Midbrain (tissue), 1 donor: ENCODE data around the gene KIF26B.

Source experiments
- DNase-seq: peaks from one replicate; lab custom pipeline; 2025; lab: John Stamatoyannopoulos, UW

KIF26B gene

DNA sequence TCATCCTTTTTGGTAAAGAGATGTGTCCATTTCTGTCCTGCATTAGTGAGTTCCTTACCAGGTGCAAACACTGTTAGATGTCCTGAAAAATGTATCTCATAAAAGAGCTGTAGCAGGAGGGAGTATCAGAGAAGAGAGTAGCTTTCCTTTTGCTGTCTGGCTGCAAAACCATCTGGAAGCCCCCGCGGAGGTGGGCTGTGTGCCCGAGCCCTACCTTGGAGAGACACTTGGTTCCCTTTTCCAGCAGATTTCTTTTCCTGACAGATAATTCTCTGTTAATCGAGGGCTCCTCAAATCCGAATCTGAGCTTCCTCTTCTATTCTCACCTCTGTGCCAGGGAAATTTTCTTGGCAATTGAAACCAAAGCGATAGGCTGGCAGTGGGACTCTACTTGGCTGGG lies 53.0 kb downstream of the KIF26B start:
- no peak for DNase-seq

DNA sequence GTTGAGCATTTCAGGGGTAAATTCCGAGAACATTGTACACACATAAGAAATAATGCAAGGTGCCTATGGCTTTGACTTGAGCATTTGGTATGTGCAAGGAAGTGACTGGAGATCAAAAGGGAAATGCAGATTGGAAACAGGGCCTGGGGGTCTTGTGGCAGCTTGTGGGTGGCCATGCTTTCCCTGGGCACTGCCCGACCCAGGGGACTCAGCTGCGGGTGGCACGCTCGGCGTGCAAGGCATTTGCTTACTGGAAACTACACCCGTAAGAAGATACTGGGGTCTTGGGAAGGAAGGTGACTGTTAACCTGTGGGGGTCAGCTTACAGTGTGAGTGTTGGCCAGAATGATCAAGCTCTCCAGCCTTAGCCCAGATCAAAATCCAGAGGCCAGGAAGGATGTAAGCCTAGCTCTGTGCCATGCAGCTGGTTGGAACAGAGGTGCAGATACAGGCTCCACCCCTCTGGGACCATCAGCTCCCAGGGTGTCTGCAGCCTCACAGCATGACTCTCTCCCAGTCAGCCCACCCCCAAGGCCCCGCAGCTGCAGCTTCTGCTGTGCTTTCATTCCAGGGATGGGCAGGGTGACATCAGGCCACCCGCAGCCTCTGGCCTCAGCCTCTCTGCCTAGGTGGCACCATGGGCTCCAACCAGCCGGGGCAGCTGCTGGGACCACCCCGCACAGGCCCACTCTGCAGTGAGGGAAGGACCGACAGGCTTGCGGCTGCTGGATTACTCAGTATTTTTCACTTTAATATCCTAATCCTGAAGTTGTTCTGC lies 55.1 kb downstream of the KIF26B start:
- no peak for DNase-seq

DNA sequence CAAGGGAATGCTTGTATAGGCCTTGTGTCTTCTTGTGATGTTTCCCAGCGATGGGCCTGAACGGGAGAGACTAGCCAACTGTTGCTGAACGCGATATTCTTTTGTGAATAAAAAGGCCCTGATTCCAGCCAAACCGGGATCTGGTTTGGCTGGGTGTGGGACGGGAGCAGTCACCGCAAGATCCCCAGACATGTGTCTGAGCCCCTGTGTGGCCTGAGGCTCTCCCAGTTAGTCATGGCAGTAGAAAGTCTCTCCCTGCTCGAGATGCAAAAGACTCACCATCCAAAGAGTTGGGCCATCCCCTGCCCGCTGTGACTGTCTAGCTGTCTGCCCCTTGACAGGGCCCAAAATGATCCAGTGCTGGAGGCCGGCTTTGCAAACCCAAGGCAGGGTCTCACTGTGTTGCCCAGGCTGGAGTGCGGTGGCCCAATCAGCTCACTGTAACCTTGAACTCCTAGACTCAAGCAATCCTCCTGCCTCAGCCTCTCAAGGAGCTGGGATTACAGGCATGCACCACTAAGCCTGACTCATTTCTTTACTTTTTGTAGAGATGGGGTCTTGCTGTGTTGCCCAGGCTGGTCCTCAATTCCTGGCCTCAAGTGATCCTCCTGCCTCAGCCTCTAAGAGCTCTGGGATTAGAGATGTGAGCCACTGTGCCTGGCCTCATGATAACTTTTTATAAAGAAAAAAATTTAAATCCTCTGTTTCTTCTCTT lies 56.4 kb downstream of the KIF26B start:
- no peak for DNase-seq

DNA sequence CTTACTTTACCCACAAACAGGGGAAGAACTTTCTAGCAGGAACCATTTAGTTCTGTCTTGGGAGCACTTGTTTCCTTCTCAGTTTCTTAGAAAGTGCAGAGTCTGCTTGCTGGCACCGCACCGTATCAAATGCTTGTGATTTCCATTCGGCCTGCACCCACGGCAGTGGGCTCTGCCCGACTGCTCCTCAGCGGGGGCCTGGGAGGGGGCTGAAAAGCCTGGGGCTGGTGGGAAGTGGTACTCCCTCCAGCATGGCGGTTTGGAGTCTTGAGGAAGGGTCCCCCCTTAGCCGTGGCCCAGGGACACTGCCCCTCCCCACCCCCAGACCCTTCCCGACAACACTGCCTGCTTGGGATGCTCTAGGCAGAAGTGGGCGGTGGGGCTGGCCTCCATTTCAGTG lies 57.0 kb downstream of the KIF26B start:
- DNase-seq = no peak

DNA sequence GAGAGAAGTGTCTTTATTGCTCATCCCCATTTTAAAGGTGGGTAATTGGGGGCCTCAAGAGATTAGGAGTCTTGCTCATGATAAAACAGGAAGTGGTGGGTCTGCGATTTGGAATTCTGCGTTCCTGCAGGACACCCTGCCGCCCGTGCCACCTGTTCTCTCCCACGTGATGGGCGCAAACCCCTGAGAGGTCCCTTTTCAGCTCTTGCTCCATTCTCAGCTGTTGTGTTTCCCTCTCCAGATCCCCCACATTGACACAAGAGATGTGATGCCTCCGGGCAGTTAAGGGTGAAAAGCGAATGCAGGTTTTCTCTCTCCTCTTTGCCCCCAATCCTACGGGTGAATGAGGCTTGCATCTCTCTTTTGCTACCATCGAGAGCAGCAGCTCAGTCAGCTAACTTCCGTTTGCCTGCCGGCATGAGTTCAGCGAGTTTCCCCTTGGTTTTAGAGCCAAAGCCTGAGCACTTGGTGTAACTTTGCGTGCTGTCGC lies 57.5 kb downstream of the KIF26B start:
- DNase-seq = no peak

DNA sequence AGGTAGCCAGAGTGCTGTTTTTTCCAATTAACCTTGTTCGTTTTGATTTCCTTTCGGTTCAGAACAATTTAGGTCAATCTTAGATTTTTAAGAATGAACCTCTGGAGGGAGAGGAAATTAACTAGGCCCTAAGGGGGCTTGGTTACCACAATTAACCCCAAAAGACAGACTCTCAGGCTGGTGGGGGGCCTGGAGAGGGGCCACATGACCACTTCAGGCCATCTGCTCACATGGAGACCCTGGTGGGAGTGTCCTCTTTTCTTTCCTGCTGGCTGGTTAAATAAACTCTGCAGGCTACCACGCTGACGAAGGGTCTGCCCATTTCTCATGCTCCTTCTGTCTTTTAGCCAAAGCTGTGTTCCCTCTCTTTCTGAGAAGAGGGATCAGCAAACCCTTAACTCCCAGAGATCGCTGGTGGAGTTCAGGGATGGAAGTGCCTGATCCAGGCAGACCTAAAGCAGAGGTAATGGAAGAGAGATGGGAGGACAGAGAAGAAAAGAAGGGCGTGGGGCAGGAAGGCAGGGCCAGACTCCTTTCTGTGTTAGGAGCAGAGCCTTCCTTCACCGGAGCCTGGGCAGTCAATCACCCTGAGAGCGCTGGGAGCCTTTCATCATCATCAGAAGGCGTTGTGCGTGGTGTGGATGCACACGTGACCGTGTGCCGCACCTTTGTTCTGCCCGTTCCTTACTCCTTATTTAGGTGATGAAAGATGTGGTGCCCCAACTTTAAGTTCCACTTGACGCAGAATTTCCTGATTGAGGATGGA lies 58.5 kb downstream of the KIF26B start:
- no peak for DNase-seq

DNA sequence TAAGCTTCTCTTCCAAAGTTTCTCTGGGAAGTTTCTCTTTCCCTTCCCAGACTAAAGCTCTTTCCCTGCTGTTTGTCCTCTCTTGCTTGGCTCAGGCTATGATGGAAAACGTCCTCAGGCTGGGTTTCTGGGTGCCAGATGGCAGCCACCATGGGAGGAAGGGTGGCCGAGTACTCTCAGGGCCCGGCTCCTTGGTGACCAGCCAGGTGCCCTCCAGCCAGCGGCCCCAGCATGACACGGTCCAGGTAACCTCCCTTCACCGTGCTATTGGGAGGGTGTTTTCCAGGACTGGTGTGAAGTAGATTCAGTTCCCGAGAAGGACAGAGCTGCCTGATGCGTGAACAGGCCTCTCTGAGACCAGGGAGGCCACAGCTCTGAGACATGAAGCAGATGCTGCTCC lies 60.3 kb downstream of the KIF26B start:
- DNase-seq = no peak

DNA sequence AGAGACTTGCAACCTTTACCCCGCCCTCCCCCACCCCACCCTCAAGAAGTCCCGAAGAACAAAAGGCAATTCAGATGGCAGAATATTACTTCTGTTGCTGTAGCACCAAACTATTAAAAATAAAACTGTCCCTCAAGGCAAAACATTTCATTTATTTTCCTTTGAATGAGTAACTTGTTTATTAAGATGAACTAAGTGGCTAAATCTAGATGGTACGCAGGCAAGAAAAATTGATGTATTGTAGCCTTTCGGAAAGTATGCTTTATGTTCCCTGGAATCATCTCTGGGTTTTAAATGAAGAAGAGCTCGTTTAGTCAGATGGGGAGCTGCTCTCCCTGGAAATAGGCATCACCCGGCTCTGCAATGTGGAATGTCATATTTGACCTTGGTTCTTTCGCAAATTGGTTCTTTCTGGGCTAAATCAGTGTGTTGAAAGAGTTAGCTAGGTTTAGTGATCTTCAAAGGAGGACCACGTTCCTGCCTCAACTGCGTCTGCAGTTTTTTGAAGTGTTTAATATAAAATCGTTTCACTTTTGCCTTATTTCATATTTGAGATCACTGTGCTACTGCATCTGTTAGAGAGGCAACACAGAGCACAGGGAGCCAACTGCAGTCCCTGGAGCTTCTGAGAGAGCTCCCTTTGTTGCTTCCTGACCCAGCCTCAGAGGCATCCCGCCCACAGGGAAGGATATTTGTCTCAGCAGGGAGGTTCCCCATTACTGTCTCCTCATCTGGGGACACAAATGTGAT lies 61.8 kb downstream of the KIF26B start:
- no peak for DNase-seq

DNA sequence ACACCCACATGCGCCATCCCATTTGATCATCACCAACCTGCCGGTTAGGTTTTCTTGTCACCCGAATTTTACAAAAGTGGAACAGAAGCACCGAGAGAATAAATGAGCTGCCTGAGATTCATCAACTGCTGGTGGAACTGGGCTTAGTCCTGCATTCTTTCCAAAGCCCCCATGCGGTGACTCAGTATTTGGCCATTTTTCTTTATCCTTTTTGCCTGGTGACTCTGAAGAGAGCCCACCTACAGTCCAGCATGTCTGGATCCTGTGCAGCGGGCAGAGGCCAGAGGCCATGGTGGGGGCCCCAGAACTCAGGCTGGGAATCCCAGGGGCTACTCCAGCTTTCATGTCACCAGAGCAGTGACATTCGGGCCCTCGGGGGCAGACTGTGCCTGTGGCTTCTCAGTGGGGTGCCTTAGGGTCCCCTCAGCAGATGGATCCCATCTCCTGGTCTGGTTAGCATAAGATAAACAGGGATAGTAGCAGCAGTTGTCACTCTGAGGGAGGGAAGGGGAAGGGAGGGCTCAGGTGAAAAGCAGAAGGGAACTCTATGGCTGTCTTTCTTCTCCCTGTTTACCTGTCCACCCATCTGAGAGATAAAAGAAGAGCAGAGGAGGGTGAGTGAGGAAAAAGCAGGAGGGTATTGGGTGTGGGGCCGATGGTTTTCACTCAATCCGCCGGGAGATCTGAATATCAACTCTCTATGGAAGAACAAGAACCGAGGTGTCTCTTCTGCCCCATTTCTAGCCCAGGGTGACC lies 63.2 kb downstream of the KIF26B start:
- no peak for DNase-seq

DNA sequence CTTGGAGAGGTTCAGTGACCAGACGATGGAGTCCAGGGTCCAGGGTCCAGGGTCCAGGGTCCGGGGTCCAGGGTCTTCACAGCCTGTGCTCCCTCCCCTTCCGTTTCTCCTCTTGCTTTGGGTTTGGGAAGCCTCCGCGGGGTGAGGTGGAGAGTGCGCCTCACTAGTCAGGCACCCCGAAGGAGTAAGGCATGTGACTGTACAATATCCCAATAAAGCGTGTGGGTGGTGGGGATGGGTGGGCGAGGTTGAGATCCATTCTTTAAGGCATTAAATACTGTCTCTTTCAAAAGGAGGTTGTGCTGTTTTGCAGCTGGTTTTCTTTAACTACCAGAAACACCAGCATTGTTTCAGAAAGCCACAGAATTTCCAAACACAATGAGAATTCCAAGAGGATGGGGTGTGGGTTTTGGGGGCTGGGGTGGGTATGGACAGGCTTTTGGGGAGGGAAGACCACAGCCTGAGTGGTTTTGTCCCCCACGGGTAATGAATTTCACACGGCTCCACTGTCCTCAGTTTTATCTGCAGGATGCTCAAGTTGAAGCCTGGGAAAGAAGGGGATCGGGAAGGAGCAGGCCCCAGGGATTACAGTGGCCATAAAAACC lies 65.7 kb downstream of the KIF26B start:
- no peak for DNase-seq

DNA sequence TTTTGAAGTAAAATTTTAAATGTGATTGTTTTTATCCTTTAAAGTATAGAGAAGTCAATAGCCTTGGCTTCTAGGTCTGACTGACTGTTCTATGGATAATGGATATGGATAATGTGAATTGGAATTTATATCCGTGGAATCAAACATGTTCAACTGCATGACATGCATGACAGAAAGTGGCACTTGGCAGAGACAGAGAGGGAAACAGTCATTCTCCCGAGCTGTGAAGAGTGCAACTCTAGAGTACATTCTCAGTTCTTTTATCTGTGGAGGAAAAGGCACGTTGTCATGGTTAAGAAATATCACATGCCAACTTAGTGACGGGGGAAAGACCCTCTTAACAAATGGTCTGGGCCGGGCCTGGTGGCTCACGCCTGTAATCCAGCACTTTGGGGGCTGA lies 67.0 kb downstream of the KIF26B start:
- no peak for DNase-seq

DNA sequence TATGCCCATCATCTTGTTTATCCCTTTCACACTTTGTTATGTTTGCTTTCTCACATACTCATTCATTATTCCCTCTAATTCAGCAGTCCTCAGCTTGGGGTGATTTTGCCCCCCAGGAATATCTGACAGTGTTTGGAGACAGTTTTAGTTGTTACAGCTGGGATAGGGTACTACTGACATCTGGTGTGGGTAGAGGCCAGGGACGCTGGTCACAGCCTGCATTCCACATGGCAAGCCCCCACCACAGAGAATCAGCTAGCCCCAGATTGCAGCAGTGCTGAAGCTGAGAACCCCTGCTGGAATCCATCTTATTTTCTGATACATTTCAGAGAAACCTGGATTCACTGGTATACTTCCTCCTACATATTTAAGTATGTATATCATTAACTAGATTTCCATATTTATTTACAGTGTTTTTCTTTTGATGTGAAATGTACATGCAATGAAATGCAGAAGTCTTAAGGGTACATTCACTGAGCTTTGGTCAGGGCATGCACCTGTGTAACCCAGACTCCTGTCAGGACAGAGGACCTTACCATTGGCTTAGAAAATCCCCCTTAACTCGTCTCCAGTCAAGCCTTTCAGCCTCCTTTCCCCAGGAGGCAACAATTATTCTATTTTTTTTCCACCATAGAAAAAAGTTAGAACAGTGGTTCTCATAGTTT lies 68.3 kb downstream of the KIF26B start:
- DNase-seq = no peak

DNA sequence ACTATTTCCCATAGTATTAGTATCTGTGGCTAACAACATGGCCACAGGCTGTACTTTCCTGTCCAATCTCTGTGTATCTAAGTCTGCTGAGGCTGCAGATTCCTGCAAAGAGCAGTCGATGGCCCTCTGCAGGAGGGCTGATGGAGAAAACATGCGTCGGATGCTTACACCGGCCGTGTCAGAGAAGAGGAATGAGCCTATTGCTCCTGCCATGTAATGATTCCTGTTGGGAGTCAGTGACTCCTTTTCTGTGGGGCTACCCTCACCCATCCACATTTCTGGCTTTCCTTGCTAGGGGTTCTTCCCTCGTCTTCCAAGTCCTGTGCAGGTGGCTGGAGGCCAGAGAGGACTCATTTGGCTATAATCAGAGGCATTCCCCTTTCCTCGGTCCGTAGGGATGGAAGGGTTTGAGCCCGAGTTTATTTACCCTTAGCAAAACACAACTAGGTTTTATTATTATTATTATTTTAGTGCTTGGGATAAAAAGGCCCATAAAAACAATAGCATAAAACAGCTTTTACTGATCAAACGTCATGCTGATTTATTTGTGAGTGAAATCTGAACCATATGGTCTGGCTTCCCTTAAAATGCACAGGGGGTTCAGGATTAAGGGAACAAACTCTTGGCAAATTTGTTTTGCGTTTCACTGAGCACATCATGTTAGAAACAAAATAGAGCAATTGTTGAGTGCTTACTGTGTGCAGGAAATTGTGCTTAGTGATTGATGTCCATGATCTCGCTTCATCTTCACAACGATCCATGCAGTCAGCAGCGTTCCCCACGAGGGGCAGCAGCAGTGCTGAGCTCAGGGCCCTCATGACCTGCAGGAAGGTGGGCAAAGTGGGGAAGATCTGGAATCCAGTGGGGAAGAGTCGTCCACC lies 70.8 kb downstream of the KIF26B start:
- DNase-seq = no peak

DNA sequence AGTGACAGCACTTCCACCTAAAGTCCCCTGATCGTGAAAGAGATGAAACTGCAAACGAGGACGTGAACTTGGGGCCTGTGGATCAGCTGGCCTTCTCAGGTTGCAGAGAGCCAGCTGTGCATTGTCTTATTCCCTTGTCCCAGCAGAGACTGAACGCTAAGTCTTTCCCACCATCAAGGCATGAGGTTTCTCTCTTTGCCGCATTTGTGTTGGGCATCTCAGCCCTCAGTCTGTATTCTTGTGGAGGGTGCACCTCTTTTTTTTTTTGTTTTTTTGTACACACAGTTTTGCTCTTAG lies 71.4 kb downstream of the KIF26B start:
- DNase-seq = no peak

DNA sequence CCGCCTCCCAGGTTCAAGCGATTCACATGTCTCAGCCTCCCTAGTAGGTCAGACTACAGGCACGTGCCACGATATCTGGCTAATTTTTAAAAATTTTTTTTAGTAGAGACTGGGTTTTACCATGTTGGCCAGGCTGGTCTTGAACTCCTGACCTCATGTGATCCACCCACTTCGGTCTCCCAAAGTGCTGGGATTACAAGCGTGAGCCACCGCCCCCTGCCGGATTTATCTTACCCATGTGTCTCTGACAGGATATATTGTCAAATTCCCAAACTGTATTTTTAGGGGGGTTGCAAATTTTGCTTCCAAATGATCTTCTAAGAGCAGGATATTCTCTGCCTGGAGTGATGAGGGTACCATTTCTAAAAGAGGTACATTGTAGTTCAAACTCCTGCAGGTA lies 74.3 kb downstream of the KIF26B start:
- no peak for DNase-seq

DNA sequence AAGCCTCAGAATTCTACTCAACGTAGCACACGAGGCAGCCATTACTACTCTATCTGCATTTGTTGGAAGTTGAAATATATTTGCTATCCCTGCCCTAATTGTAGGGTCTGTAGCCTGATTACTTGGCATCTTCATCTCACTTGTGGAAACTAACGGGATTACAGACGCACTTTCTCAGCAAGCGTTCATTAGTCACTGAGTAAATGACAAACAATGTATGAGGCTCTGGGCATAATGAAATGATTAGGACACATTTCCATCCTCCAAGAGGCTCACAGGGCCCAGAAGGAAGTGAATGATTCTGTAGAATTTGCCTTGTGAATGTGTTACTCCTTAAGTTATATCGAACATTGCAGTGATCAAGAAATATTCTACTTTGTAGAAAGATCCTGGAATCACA lies 78.1 kb downstream of the KIF26B start:
- DNase-seq = no peak

DNA sequence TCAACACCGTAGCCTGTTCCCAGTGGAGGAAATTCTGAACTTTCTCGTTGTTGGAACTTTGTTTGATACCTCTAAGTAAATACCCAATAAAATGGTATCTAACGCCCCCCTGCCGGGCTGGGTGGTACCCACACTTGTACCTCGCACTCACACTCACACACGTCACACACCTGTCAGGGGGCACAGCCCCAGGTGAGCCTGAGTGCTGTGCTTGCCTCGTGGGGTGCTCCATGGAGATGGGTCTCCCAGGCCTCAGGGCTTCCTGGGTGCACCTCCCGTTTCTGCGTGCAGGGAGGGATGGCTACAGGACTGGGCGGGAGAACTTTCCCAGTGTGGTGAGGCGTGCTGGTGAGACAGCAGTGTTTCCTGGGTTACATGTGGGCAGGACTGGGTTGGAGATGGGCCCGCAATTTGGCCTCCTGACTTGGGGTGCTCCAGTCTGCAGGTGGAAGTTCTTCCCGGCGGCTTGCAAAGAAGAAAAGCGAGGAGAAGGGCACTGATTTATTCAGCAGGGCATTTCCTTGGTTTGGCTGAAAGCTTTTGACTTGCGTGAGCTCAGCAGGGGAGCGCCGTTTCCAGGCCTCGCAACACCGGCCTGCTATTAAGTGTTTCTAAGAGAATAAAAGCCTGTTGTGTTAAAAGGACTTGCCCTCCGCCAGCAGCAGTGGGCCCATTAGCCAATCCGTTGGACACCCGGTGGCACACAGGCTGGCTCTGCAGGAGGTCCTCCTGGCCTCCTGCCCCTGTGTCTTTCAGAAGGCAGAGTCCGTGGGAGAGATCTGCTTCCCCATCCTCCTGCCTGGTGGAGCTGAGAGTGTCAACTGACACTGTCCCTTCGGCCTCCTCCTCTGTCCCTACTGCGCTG lies 79.7 kb downstream of the KIF26B start:
- DNase-seq = peak; percentile 56

DNA sequence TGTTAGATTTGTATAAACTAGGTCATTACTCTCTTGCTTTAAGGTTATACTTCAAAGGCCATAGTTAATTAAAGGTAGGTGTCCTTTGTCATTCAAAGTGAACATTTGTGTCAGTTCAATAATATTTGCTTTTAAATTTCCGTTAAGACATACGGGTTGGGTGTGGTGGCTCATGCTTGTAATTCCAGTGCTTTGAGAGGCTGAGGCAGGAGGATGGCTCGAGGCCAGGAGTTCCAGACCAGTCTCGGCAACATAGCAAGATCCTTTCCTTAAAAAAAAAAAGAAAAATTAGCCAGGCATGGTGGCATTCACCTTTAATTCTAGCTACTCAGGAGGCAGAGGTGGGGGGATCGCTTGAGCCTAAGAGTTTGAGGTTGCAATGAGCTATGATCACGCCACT lies 80.4 kb downstream of the KIF26B start:
- DNase-seq = no peak
